HPDE6-E6E7 (cell line): ENCODE data around the gene TRPC4AP.
"Not testable (repeated sequence)": the region's sequence is repeated elsewhere in the genome, so short reads cannot be mapped to it uniquely, and the experiment has no call there.

Experiments used
- DNase-seq: peaks from one replicate; pipeline ENCODE4 v3.0.0; 2011; ENCODE audit warnings: missing footprints; ENCODE audit errors: extremely low spot score

TRPC4AP gene

DNA sequence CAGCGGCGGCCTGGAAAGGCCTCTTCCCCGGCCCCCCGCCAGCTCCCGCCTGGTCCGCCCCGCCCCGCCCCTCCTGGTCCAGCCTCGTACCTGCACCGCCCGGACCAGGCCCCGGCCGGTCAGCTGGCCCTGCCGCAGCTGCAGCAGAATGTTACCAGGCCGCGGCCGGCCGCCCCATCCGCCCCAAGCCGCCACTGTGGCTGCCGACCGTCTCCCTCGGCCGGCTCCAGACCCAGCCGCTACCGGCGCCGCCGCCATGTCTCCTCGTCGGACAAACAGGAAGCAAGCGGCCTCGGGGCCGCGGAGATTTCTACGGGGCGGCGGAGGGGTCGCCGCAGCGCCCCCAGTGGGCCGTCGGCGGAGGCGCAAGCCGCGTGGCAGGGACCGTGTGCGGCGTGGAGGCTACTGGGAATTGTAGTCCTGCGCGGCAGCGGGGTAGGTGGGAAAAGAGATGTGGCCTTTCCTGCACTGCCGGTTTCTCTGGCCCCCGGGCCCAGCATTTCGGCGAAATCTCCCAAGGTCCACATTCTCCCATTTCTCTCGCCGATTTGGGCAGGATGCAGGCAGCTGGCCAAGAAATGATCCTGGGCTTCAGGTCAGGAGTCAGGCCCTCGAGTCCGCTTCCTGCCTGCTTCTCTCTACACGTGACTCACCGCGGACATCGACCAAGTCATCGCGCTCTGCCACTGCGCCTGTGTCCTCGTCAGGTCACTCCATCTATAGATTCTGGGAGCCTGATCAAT is at the start of gene TRPC4AP:
TSS of gene TRPC4AP (minus strand) at position 284 of the 743 bp plus-strand sequence. CDS start at position 258, 26 bp downstream.
- DNase-seq, result peak; percentile 94

DNA sequence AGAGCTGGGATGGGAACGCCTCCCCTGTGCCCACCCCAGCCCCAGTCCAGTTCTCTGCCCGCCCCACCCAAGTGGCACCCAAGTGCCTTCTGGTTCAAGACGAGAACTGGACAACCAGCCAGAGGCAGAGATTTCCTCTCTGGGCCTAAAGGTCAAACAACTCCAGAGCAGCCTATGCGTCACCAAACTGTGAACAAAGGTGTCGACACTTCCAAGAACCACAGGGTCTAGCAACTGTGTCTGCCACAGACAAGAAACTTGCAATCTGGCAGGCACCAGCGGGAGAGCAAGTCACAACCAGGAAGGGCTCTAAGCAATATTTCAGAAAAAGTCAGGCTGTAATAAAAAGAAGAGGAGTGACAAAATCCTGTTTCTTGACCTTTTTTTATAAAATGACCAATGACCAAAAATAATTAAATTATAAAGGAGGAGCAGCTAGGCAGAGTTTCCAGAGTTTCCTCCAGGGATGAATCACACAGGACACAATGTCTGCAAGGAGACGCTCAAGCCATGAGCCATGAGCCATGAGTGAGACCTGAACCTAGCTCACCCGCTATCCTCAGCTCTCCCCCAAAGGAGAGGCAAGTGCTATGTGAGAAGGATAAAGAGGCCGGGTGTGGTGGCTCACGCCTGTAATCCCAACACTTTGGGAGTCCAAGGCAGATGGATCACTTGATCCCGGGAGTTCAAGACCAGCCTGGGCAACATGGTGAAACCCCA is 43.4 kb upstream of the TRPC4AP start:
- DNase-seq, result no peak

DNA sequence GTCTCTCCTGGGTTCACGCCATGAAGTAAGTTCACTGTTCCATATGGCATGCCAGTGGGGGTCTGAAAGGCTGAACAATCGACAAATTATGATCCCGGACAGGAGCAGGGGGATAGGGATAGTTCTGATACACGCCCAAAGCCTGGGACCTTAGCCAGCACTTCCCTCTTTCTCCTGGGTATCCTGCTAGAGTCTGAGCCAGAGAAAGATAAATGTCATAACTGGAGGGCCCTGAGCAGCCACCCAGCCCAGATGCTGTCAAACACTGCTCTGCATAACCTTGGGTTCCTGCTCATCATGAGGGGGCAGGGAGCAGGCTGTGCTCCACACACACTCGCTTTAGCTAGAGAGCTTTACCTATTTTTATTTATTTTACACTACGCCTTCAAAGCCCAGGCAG is 42.3 kb upstream of the TRPC4AP start:
- DNase-seq, result no peak

- DNase-seq, result no peak
These were observed 41.9 kb upstream of the TRPC4AP start for GRCh38 chr20:35134472-35134871.

GRCh38 chr20:35133735-35134134 is 41.1 kb upstream of the TRPC4AP start:
- no peak for DNase-seq

DNA sequence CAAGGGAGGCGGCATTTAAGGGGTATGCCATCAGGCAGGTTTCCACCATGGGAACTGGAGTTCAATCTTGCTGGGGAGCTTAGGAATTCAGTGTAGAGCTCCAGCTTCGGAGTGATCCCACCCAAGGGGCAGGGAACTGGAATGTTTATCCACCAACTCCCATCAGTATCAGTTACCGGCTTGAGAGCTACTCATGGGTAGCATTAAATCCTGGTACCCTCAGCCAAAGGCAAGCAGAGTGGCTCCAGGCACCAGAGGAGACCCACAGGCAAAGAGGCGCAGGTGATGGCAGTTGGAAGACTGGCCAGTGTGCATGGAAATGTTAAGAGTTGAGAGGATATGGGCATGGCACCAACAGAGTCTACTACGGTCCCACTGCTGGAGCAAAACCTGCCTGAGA is 40.4 kb upstream of the TRPC4AP start:
- no peak for DNase-seq

DNA sequence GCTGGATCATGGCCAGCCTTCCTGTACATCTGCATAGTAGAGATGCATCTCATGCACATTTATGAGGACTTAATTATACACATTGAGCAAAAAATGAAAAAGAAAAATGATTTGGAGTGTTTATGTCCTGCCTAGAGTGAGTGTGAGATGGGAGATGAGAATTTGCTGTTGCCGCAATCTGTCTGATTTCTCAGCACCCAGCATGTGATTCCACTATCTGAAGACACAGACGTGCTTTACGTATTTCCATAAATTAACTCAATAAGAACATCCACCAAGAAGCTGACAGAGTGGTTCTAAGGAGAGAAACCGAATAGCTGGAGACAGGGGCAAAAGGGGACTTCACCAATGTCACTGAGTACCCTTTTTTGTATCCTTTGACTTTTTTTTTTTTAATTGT is 39.3 kb upstream of the TRPC4AP start:
- DNase-seq, result no peak

DNA sequence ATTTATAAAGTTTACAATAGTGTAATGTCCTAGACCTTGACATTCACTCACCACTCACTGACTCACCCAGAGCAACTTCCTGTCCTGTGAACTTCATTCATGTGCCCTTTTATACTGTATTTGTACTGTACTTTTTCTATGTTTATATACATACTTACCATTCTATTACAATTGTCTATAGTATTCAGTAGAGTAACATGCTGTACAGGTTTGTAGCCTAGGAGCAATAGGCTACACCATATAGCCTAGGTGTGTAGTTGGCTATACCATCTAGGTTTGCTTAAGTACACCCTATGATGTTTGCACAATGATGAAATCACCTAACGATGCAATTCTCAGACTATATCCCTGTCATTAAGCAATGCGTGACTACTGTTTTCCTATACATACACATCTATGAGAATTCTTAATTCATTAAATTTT is 37.1 kb upstream of the TRPC4AP start:
- DNase-seq, result no peak

DNA sequence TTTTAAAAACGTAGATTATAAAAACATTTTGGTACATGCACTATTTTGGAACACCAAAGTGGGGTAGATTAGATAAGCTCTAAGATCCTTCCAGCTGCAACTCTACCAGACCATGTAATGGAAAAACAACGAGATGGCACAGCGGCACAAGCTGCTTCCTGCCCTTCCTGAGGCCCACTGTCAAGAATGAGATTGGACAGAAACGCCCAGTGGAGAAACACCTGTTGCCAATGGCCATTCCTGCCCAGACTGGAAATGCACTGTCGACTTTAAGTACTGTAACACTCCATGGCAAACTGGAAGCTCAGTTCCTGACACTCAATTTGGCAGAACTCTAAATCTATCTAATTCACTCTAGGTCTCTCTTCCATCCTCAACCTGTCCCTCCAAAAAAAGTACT is 33.1 kb upstream of the TRPC4AP start:
- no peak for DNase-seq

GRCh38 chr20:35122756-35123405 is 30.3 kb upstream of the TRPC4AP start:
- no peak for DNase-seq

DNA sequence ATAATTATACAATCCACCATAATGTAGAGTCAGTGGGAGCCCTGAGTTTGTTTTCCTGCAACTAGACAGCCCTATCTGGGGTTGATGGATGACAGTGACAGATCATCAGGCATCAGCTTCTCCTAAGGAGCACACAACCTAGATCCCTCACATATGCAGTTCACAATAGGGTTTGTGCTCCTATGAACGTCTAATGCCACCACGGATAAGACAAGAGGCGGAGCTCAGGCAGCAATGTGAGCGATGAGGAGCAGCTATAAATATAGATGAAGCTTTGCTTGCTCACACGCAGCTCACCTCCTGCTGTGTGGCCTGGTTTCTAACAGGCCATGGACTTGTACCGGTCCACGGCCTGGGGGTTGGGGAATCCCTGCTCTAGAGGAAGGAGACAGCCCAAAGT is 28.6 kb upstream of the TRPC4AP start:
- DNase-seq, result no peak

DNA sequence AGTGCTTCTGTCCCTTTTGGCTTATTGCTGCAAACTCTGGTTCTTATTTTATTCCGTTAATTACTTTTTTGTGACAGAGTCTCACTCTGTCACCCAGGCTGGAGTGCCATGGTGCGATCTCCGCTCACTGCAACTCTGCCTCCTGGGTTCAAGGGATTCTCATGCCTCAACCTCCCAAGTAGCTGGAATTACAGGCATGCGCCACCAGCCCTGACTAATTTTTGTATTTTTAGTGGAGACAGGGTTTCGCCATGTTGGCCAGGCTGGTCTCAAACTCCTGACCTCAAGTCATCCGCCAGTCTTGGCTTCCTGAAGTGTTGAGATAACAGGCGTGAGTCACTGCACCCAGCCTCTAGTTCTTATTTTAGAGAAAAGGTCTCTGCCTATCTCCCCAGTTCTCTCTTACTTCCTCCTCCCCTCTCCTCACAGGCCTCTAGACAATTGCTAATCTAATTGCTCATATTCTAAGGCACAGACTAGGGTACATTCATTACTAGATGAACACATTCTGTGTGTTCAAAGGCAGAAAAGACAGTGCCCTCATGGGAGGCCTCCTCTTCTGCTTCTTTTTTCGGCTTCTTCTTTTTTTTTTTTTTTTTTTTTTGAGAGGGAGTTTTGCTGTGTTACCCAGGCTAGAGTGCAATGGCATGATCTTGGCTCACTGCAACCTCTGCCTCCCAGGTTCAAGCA is 27.6 kb upstream of the TRPC4AP start:
- no peak for DNase-seq

- no peak for DNase-seq
These were observed 25.0 kb upstream of the TRPC4AP start for GRCh38 chr20:35117629-35118028.

DNA sequence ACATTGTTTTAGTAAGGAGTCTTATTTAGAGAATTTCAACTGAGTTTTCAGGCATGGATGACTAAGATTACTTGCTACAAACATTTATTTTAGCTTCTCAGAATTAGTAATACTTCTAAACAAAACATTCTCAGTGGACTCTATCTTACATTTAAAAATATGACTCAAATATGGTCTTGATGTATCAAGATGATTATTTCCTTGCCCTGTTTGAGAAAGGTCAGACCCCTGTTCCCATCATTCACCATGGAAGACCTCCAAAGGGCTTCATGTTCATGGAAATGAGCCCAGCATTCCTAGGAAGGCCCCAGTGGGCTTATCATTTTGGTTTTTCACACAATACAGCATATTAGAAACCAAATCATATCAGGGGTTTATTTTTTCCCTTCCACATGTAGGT is 24.6 kb upstream of the TRPC4AP start:
- DNase-seq, result no peak

DNA sequence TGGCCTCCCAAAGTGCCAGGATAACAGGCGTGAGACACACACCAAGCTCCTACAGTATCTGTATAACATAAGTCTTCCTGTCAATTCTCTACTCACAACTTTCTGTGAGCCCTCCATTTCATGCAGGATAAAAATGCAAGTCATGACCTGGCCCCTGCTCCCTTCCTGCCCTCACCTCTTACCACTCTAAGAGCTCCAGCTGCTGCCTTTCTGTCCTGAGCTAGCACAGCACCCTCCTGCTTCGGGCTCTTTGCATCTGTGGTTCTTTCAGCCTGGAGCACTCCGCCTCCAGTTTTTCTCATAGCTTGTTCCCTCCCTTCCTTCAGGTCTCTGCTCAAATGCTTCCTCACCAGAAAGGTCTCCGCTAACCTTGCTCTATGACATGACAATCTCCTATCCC is 23.7 kb upstream of the TRPC4AP start:
- DNase-seq, result no peak

DNA sequence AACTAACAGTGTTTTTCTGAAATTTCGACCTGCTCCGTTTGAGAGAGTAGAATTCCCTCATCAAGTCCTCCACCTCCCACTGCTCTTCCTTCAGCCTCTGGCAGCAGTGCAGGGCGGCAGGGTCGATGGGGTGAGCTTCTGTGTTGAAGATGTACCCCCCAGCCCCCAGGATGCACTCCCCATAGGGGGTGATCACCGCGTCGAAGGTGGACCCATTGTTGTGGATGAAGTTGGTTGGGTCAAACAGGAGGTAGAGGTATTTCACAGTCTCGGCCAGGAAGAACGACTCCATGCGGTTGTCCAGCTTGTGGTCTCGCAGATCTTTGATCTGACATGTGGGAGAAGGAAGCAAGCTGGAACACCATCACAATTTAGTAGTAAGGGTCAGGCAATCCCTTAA is 23.0 kb upstream of the TRPC4AP start:
- no peak for DNase-seq

- DNase-seq, result not testable (repeated sequence)
These were observed 19.7 kb upstream of the TRPC4AP start for GRCh38 chr20:35112276-35112675.

- peak; percentile 84 for DNase-seq
These were observed 18.7 kb upstream of the TRPC4AP start for GRCh38 chr20:35111141-35111888.

DNA sequence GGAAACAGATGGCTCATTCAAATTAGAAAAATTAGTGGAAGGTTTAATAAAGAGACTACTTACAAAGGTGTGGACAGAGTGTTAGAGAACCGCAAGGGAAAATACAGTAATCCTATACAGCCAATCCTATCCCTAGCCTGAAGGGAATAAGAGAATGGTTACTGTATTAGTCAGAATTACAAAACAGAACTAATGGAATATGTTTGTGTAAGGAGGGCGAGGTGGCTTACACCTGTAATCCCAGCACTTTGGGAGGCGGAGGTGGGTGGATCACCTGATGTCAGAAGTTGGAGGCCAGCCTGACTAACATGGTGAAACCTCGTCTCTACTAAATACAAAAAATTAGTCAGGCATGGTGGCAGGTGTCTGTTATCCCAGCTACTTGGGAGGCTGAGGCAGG is 16.3 kb upstream of the TRPC4AP start:
- DNase-seq, result peak; percentile 71

DNA sequence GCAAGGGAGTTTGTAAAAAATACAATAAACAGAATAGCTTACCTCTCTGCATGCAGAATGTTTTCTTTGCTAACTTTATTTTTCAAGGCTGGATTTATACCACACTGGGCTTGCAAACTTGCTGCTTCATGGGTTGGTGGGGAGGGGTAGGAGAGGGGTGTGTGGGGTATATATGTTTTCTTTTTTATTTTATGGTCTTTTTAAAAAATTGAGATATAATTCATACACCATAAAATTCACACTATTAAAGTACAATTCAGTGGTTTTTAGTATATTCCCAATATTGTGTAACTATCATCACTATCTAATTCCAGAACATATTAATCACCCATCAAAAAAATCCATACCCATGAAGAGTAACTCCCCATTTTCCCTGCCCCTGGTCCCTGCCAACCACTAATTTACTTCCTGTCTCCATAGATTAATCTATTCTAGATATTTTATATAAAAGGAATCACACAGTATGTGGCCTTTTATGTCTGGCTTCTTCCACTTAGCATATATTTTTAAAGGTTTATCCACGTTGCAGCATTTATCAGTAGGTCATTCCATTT is 14.3 kb upstream of the TRPC4AP start:
- no peak for DNase-seq

DNA sequence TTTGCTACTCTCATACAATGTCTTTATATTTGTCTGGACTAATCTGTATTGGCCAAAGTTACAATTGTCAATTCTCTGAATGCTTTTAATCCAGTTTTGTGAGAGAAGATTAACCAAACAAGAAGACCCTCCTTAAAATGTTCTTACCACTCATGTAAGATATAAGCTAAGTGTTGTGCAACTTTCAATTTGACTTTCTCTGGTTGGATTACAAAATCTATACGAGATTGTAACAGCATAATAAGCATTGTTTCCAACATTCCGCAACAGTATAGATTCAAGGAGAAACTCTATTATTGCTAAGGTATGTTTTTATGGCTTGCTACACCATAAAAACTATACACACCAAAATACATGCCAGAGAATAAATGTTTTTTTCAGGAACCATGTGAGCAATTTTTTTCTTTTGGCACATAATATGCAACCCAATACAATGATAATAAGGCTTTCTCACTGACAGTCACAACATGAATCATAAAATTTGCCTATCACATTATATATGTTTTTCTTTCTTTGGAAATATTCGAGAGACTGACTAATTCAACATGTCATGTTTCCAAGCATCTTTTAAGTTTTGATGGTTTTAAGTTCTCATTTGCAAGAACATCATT is 12.2 kb upstream of the TRPC4AP start:
- DNase-seq, result no peak
